ENCODE data around the gene PDE4D.

PDE4D gene

GRCh38 chr5:59005934-59006701, 887.4 kb downstream of the PDE4D start:
- Histone ChIP-seq H3K4me3 (ENCODE audit: low read length) (no peak overlapping the region), H3K4me2 (ENCODE audit: low read depth, low read length) (no peak overlapping the region), H3K4me1 (ENCODE audit: low read length) (no peaks in the 10 kb centered on the region), H3K27me3 (replicated peaks; ENCODE audit: insufficient read depth, low read length) (no peaks in the 10 kb centered on the region), H2AFZ (ENCODE audit: low read length) (no peak overlapping the region), H3K27ac (ENCODE audit: low read length) (no peak overlapping the region), H3K9me2 (replicated peaks; ENCODE audit: insufficient read depth, low read length) (no peaks in the 10 kb centered on the region), H3F3A (ENCODE audit: insufficient read depth, low read length) (0 out of 2 replicates have a peak, but pooled peaks cover 4% of the 10 kb centered on the region), H3K36me3 (replicated peaks; ENCODE audit: insufficient read depth, low read length) (no peaks in the 10 kb centered on the region), H3K9ac (ENCODE audit: low read length) (no peak overlapping the region), H3K79me2 (ENCODE audit: low read length) (no peaks in the 10 kb centered on the region), H4K20me1 (ENCODE audit: insufficient read depth, low read length) (no peaks in the 10 kb centered on the region), H3K9me3 (replicated peaks; ENCODE audit: insufficient read depth, low read length) (no peaks in the 10 kb centered on the region)
- no peak for DNase-seq
- TF ChIP-seq CTCF (IDR thresholded peaks at IDR 0.05; ENCODE audit: low read length) (no peak), EZH2 (optimal IDR thresholded peaks at IDR 0.05; ENCODE audit: low read depth, low read length) (no peak), EZH2phosphoT487 (IDR thresholded peaks at IDR 0.05; ENCODE audit: low read length) (no peak)

- Histone ChIP-seq H3K79me2 (ENCODE audit: low read length) (no peaks in the 10 kb centered on the region), H3K9me3 (replicated peaks; ENCODE audit: insufficient read depth, low read length) (no peaks in the 10 kb centered on the region), H4K20me1 (ENCODE audit: insufficient read depth, low read length) (no peaks in the 10 kb centered on the region), H3K27me3 (replicated peaks; ENCODE audit: insufficient read depth, low read length) (no peaks in the 10 kb centered on the region), H3K9me2 (replicated peaks; ENCODE audit: insufficient read depth, low read length) (no peaks in the 10 kb centered on the region), H3K9ac (ENCODE audit: low read length) (no peak overlapping the region), H3K4me3 (ENCODE audit: low read length) (no peak overlapping the region), H3K4me1 (ENCODE audit: low read length) (no peaks in the 10 kb centered on the region), H3K36me3 (replicated peaks; ENCODE audit: insufficient read depth, low read length) (no peaks in the 10 kb centered on the region), H2AFZ (ENCODE audit: low read length) (no peak overlapping the region), H3K27ac (ENCODE audit: low read length) (no peak overlapping the region), H3K4me2 (ENCODE audit: low read depth, low read length) (no peak overlapping the region), H3F3A (ENCODE audit: insufficient read depth, low read length) (0 out of 2 replicates have a peak, but pooled peaks cover 4% of the 10 kb centered on the region)
- no peak for TF ChIP-seq EZH2 (optimal IDR thresholded peaks at IDR 0.05; ENCODE audit: low read depth, low read length)
- TF ChIP-seq CTCF (IDR thresholded peaks at IDR 0.05; ENCODE audit: low read length): no peak
- no peak for TF ChIP-seq EZH2phosphoT487 (IDR thresholded peaks at IDR 0.05; ENCODE audit: low read length)
- DNase-seq: no peak
Observed at GRCh38 chr5:59003641-59004040, 889.9 kb downstream of the PDE4D start.

- Histone ChIP-seq H3K27me3 (replicated peaks; ENCODE audit: insufficient read depth, low read length) (no peaks in the 10 kb centered on the region), H3K9ac (ENCODE audit: low read length) (no peak overlapping the region), H4K20me1 (ENCODE audit: insufficient read depth, low read length) (no peaks in the 10 kb centered on the region), H3K4me1 (ENCODE audit: low read length) (no peaks in the 10 kb centered on the region), H3K9me3 (replicated peaks; ENCODE audit: insufficient read depth, low read length) (no peaks in the 10 kb centered on the region), H3K36me3 (replicated peaks; ENCODE audit: insufficient read depth, low read length) (no peaks in the 10 kb centered on the region), H3K79me2 (ENCODE audit: low read length) (no peaks in the 10 kb centered on the region), H3K27ac (ENCODE audit: low read length) (no peak overlapping the region), H3K4me2 (ENCODE audit: low read depth, low read length) (no peak overlapping the region), H2AFZ (ENCODE audit: low read length) (no peak overlapping the region), H3F3A (ENCODE audit: insufficient read depth, low read length) (no peaks in the 10 kb centered on the region), H3K4me3 (ENCODE audit: low read length) (no peak overlapping the region), H3K9me2 (replicated peaks; ENCODE audit: insufficient read depth, low read length) (no peaks in the 10 kb centered on the region)
- no peak for DNase-seq
- no peak for TF ChIP-seq CTCF (IDR thresholded peaks at IDR 0.05; ENCODE audit: low read length)
- no peak for TF ChIP-seq EZH2phosphoT487 (IDR thresholded peaks at IDR 0.05; ENCODE audit: low read length)
- no peak for TF ChIP-seq EZH2 (optimal IDR thresholded peaks at IDR 0.05; ENCODE audit: low read depth, low read length)
Observed at GRCh38 chr5:59003124-59003523, 890.4 kb downstream of the PDE4D start.

Data from MM.1S (cell line).